Measurements from ENCODE around the gene GAP43.

GAP43 gene

DNA sequence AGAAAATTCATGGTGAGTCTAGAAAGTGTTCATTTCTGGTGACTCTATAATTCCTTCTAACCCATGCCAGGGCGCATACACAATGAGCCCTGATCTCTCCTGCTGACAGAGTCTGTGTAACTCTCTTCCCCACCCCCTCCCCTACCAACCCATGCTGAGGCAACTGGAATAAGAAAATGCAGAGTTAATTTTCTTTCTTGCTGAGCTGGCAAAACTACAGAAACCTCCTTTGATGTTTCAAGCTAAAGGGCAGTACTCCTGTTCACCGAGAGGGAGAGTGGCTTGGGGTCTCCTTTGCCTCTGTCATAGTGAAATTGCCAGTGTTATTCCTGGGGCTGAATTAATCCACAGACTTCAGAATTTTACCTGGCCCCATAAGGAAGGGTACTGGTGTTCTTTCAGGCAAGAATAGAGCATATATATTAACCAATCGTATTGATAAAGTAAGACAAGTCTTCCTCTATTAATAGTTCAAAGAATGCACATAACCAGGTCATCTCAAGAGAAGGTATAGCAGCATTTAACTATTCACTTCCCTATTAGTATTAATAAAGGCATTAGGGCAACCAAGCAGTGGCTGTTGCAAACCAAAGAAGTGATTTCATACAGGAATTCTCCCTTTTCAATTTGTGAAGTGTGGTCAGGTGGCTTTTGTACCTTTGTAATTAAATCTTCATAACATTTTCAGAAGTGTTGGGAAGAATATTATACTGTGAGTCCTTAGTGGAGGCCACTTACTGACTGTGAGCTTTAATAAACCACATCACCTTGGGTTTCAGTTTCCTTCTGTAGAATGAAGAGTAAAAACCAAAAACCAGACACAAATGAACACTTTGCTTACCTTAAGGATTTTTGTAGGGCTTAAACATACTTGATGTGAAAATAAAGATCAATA is 4.1 kb downstream of the GAP43 start:
- DNase-seq (ENCODE audit: low spot score), result no peak

DNA sequence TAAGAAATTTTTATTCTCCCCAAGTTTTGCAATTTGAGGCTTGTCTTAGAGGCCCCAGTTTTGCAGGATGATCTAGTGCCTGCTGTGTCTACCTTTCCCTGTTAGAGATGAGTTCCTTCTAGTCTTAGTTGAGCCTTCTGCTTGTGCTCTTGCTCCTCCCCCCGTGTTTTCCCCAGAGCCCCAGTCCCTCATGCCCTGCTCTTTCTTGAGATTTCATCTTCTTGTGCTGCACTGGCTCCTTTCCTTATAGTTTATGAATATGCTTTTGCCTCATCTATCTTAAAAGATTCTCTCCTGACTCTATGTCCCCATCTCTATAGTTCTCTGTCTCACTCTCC is 4.7 kb downstream of the GAP43 start:
- no peak for DNase-seq (ENCODE audit: low spot score)

DNA sequence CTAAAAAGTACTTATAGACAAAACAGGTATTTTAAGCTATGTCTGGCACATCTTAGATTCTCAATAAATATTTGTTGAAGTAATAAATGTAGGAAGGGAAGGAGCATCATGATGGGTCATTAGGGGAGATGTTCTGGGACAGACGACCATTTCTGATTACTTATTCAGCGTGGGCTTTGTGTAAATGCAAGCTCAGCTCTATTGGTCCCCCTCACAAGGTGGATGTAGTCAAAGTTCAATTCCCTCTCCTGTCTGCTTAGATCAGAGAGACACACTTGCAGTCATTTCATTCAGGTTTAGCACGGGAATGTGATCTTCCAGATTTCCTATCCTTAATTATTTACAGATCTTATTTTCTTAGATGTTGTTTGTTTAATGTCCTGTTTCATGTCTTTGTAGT is 7.5 kb downstream of the GAP43 start:
- no peak for DNase-seq (ENCODE audit: low spot score)

DNA sequence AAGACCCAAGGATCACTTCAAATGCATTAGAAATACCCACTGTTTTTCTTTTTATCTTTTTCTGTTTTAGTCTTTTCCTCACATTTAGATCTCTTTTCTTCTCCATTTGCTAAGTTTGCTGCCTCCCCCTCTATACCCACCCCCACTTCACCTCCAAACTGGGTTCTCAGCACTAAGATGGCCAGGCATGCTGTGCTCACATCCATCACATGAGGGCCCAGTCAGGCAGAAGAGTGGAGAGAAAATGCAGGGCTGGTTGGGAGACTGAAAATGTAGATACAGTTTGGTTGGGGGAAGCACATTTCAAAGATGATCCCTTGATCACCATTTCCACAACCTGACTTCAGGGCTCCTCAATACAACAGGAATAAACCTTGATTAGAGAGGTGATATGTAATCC is 8.7 kb downstream of the GAP43 start:
- DNase-seq (ENCODE audit: low spot score), result no peak

DNA sequence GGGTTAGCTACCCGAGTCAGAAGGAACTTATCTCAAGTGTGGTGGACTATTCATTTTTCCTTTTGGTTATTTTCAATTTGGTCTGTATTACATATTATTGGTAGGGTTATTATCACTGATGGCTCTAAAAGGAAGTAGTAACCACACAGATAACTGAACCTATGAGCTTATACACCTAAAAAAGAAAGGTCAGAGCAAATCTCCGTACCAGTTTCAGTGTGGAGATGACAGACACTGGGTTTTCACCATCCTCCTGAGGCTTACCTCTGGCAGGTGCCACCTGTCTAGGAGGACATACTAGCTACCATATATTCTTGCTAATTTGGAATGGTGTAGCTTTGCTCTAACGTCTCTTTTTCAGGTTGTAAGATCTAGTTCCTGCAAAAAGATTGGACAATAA is 10.2 kb downstream of the GAP43 start:
- DNase-seq (ENCODE audit: low spot score), result no peak

DNA sequence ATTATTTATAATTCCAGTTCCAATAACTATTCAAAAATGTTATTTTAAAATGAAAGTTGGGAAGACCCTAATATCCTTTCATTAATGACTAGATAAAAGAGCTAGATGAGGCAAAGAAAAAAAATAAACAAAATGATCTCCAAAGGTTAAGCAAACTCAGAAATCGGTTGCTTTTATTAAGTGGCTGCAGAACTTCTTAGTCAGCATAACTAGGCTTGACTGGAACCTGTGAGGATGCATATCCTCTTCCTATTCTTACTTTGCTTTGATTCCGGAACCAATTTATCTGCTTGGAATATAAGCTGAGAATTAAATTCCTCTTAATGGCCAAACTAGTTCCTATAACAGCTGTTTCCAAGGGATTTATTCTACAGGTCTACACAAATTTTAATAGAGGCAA is 10.7 kb downstream of the GAP43 start:
- DNase-seq (ENCODE audit: low spot score), result no peak

DNA sequence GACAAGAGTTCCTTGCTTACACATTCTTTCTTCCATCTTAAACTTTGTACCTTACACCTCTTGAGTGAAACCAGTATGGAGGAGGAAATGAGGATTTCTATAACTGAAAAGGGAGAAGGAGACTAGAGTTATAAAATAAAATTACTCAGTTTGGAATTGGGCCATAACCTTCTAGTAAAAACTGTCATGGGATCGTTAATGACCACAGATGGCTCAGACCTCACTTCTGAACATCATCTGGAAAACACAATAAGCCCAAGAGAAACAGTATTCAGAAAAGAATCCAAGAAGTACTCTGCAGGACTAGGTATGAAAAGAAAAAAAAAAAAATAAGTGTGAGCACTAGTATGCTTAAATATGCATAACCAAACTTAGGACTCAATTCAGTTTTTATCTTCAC is 12.1 kb downstream of the GAP43 start:
- no peak for DNase-seq (ENCODE audit: low spot score)

DNA sequence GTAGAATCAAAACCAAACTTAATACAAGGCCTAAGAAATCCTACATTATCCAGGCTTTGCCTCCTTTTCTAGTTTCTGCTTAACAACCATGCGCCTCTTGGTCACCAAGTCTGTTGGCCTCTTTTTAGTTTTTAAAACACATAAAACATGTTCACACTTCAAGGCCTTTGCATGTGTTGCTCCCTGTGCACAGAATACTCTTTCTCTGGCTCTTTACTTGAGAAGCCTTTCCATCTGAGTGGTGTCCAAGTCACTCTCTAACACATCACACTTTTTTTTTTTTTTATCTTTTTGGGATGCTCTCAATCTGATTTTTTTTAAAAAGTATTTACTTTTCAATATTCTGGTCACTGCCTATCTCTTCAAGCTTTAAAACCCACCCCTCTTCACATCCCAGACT is 14.9 kb downstream of the GAP43 start:
- DNase-seq (ENCODE audit: low spot score), result no peak

DNA sequence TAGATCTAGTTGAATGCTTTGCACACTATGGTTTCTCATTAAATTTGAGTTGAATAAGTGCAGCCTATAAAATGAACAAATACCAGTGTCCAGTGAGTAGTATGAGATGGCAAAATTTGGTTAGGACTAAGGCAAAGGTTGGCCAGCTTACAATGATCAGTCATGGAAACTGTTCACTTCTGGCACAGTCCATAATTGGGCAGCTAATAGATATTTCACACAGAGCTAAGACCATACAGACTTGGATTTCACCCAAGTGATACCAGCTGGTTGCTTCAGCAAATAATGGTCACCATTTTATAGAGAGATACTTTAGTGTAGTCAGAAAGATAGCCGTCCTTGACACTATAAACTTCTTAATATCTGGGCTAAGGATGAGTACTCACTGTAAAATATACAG is 15.7 kb downstream of the GAP43 start:
- DNase-seq (ENCODE audit: low spot score), result no peak

DNA sequence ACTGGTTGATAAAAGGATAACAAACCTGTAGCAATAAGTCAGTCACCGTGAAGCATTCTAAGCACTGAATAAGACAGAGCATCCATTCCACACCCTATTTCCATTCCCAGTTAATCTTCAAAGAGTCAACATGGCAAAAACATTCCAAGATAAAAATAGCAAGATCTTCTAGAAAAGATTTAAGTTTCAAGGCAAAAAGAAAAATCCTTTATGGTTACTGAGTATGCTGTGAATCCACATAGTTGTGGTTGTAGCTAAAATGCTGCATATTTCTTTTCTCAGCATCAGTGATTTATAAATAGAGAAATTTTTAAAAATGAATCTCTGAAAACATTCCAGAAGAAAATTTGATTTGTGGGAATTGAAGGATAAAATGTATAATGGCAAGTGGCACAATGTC is 21.1 kb downstream of the GAP43 start:
- no peak for DNase-seq (ENCODE audit: low spot score)

DNA sequence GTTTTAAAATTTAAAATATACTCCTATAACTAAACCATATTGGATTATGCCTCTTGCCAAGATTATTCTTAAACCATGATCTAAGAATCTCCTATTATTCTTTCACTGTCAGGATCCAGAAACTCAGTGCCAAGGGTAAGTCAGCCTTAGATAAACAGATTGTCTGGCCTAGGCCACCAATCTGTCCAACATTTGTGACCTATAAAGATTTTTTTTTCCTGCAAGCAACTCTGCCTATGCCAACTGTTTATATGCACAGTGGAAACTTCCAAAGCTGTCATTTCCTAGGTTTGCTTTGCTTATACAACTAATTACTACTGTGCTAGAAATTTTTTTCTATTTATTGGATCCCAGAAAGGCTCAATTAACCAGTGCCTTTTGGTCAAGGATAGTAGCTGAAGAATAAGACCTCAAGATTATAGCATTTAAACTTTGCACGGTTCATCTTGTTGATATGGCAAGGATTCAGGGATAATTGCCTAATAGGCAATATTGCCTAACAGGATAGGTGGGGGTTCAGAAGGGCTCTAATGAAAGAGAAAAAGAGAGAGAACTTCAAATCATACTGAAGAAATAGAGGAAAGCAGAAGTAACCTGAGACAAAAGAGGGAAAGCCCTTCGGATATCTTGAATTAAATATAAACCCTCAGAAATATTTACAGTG is 22.8 kb downstream of the GAP43 start:
- no peak for DNase-seq (ENCODE audit: low spot score)

DNA sequence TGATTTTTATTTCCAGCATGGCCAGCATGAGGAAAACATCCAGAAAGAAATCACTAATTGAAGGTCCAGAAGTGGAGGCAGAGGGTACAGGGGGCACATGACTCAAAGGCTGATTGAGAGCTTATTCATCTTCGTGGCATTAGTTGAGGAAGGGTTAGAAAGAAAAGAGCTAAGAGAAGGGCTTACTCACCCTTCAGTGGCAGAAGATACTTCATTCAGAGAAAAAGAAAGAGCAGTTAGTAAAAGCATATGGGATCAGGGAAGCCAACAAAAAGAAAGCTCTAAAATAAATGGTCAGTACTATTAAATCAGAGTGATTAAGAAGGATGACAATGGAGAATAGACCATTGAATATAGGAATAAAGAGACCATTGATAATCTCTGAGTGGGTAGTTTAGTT is 25.2 kb downstream of the GAP43 start:
- no peak for DNase-seq (ENCODE audit: low spot score)

DNA sequence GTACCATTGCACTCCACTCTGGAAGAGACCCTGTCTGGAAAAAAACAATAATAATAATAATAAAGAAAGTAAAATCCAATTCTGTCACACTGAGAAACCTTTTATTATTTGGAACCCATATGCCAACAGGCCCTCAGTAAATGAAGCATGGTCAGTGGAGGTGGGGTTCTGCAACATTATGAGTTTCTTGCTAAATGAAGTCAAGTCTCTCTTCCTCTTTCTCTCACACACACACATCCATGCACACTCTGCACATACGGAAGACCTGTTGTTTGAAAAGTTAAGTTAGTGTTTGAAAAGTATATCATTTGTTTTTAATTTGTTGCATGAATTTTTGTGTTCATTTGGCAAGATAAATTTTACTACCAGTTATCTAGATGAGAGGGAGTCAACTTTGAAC is 27.8 kb downstream of the GAP43 start:
- no peak for DNase-seq (ENCODE audit: low spot score)

DNA sequence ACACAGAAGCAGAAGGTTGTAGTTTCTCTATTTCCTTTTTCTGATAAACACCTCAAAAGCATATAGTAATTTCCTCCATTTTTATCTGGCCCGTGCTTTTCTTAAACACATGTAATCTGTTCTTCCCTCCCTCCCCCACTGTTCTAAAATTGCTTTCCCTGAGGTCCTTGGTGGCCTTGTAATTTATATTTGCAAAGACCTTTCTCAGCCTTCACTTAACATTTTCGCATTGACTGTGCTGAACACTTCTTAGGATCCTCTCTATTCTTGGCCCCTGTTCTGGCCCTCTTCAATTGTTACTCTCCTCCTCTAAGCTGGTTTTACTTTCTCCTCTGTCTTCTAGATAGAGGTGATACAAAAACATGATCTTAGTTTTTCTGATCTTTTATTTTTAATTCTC is 28.3 kb downstream of the GAP43 start:
- DNase-seq (ENCODE audit: low spot score), result no peak

DNA sequence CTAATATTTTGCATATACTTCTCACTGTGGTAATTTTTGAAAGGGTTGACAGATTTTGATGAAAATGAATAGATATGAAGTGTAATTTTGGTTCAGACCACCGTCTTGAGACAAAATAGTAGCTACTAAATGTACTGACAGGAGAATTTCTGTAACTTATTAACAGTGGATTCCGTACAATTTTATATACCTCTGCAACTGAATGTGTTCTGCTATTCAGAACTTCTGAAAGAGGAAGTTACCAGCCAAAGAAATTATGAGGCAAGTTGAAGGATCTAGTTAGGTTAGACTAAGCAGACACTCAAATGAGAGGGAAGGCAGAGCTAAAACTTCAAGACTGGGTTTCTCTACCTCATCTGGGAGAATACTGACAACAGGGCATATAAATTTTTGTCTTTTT is 29.4 kb downstream of the GAP43 start:
- no peak for DNase-seq (ENCODE audit: low spot score)

DNA sequence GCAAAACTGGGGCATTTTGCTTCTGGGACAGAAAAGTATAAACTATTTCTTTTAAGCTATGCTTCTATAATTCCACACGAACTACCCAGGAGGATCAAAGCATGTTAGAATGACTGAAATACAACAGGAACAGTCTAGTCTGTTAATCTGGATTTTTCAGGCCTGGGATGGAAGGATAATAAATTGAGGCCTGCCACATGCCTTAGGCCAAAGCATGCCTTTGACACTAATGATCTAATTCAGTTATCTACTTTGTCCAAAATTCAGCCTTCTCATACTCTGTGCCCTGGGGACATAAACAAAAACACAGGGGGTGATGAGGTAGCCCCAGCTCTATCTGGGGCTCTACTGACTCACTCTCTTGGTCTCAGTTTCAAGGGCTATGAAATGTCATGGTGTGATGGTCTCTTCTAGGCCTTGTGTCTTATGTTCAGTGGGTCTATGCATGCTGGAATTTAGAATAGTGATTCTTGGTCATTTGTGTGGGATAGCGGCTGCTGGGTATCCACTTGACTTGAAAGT is 32.5 kb downstream of the GAP43 start:
- DNase-seq (ENCODE audit: low spot score), result no peak

DNA sequence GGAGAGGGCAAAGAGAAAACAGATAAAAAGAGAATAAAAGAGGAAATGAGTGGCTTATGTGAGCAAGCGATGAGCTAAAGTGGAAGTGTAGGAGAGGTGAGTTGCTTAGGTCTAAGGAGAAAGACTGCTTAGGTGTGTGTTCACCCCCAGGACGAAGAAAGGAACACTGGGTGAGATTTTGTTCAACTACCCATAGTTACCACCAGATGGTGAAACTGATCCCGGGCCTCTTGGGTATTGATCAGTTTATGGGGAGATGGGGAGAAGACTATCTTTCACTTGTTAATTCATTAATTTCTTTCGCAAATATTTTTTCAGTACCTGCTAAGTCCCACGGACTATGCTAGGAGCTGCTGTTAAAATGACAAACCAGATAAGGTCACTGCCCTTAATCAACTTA is 33.9 kb downstream of the GAP43 start:
- DNase-seq (ENCODE audit: low spot score), result no peak

DNA sequence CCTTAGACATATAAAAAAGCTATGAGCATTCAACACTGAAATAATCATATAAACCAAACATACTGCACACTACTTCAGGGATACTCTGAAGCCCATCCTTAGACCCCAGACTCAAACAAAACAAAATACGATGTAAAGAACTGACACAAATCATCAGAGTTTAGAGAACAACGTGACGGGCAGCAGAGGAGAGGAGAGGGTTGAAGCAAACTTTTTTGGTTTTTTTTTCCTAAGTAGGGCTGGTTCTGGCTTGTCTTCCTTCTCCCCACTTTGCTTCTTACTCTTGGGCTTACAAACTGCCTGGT is 34.7 kb downstream of the GAP43 start:
- no peak for DNase-seq (ENCODE audit: low spot score)

DNA sequence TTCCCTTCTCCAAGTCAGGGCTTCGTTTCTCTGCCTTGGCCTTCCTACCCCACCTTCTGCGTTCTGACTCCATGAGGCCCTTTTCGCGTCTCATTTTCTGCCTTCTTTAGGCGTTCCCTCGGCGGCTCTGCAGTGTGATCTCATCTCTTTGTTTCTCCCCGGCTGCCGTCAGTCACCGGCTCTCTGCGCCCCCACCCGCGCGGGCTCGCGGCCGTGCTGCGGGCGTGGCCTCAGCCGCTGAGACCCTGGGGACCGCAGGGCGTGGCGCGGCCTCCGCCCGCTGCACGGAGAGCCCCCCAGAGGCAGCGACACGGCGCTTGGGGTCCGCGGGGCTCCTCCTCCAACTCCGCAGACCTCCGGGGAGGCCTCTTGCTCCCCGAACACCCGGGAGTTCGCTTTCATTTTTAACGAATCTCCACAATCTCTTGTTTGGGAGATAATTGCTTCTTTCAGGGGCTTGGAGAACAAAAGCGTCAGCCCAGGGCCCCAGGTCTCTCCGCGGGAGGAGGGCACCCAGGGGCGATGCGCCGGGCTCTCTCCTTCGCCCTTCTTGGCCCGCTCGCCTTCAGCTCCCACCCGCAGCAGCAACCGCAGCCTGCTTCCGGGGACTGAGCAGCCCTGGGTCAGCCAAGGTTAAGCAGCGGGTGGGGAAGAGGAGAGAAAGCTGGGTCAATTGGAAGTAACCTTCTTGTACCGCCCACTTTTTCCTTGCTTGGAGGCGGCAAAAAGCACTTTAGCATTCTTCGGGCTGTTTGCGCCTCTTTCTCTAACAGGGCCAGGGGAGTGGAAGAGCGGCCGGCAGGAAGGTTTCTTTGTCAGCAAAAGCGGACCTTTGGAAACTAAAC is 35.2 kb downstream of the GAP43 start:
- DNase-seq (ENCODE audit: low spot score), result peak; percentile 52

DNA sequence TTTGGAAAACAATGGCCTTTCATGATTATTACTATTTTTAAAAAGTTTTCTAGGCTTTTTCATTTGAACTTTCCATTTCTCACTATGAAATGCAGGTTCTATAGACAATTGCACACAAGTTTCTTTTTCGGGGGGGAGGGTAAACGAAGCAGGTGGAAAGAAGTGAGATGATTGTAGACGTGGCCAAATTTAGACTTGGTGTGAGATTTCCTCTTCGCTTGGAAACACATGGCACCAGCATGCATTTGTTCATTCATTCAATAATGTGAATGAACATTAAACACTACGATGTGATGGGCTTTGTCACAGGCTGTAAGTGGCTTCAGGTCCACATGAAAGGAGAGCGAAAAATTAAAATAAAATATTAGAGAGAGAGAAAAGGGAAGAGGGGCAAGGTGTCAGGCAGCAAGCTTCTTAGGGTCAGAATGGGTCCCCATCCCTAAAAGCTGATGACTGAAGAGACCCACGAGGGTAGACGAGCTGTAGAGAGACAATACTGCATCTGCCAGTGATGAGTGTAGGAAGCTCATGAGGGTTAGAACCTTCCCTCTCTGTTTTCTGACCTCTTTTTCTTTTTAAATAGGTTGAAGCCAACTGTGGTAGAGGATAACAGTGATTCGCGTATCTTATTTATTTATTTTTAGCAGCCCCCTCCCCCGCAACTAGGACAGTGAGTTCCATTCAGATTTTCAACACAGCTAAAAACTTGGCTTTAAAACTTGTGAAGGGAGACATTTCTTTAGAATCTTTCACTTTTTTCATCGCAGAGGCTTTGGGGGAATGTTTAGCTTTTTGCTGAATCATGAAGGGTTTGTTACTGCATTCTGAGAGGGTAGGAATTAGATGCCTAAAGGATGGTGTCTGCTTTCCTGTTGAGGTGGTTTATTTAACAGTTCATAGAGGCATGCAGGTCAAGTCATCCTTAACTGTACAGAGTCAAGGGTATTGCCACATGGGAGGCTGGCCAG is 36.2 kb downstream of the GAP43 start:
- DNase-seq (ENCODE audit: low spot score), result no peak

DNA sequence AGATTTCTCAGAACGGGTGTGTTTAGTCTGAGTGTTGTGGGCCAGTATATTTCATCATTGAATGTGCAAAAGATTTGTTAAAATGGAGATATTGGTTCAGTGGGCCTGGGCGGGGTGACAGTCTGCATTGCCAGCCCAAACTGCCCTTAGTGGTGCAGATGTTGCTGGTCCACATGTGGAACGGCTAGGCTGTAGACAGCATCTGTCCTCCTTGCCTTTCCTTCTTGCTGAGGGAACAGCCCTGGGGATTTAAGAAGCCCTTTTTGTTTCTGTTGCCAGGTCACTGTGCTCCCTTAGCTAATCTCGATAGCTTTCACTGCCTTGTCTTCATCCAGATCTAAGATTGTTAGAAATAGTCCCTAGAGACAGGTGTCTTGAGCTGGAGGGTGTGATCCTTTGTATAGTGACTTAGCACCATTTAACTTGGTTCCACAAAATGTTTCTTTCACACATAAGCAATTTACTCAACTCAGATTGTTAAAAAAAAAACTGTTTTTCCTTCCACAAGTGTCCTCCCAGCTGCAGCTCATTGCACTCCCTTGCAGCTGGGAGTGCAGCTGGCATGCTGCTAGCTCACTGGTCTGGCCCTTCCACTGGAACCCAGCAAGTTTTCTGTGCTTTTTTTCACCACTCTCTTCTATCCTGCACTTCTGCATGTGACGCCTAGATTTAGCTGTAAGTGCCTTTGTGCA is 37.5 kb downstream of the GAP43 start:
- no peak for DNase-seq (ENCODE audit: low spot score)

Measured in LoVo (cell line).